GM12878 (cell line): Measurements from ENCODE around the gene DARS1. TPM values are rescaled to one million over a fixed set of nuclear protein-coding genes. Genes with fewer than 3 reads are reported as not detected.

Experiments
- ASH2L ChIP-seq: fragments of 300-600, 200-600 bp; sonication (generic); IDR thresholded peaks from 2 replicates; pipeline ENCODE4 v1.6.1; 2017; ENCODE audit warnings: low read depth, mild to moderate bottlenecking, borderline replicate concordance
- E2F8 ChIP-seq: fragments of 450-650 bp; IDR thresholded peaks from 2 replicates; pipeline ENCODE4 v1.6.1; 2018; ENCODE audit warnings: mild to moderate bottlenecking, low read depth, moderate library complexity; ENCODE audit not compliant: partially characterized antibody
- EP300 ChIP-seq, 2 experiments: fragments of 150-350 bp in 1 of 2; IDR thresholded peaks; 2 replicates each; pipeline ENCODE4 v1.6.1; 2011 to 2012; ENCODE audit warnings: low read depth in 2 of 2, low read length in 2 of 2, borderline replicate concordance in 1 of 2, improper control_type of control experiment in 1 of 2, inconsistent platforms in 1 of 2; ENCODE audit not compliant: control insufficient read depth in 1 of 2
- FOS ChIP-seq: IDR thresholded peaks from 3 replicates; pipeline ENCODE4 v1.6.1; 2011; ENCODE audit warnings: borderline replicate concordance; ENCODE audit not compliant: insufficient read length; ENCODE audit errors: extremely low read depth
- GATAD2B ChIP-seq: fragments of 450-650 bp; conservative IDR thresholded peaks from 2 replicates; pipeline ENCODE4 v1.6.1; 2017; ENCODE audit warnings: low read depth, mild to moderate bottlenecking, moderate library complexity
- IKZF2 ChIP-seq, 2 experiments: fragments of 450-650 bp; IDR thresholded peaks; 2 replicates each; pipeline ENCODE4 v1.6.1; 2017; ENCODE audit warnings: mild to moderate bottlenecking in 2 of 2, moderate library complexity in 2 of 2
- JUND ChIP-seq: IDR thresholded peaks from 2 replicates; pipeline ENCODE4 v1.6.1; 2012; ENCODE audit warnings: low read depth, mild to moderate bottlenecking, low read length, improper control_type of control experiment, moderate library complexity
- LARP7 ChIP-seq: fragments of 450-650 bp; IDR thresholded peaks from 2 replicates; pipeline ENCODE4 v1.6.1; 2017; ENCODE audit warnings: mild to moderate bottlenecking
- MLLT1 ChIP-seq: fragments of 450-650 bp; IDR thresholded peaks from 2 replicates; pipeline ENCODE4 v1.6.1; 2016; ENCODE audit warnings: mild to moderate bottlenecking
- MYB ChIP-seq: fragments of 150-350 bp; IDR thresholded peaks from 2 replicates; pipeline ENCODE4 v1.6.1; 2014; ENCODE audit warnings: mild to moderate bottlenecking, low read depth, low read length, borderline replicate concordance
- NKRF ChIP-seq: fragments of 450-650 bp; conservative IDR thresholded peaks from 2 replicates; pipeline ENCODE4 v1.6.1; 2017; ENCODE audit warnings: mild to moderate bottlenecking, moderate library complexity
- PKNOX1 ChIP-seq: fragments of 450-650 bp; IDR thresholded peaks from 2 replicates; pipeline ENCODE4 v1.6.1; 2016; ENCODE audit warnings: mild to moderate bottlenecking
- POLR2AphosphoS5 ChIP-seq: IDR thresholded peaks from 2 replicates; pipeline ENCODE4 v1.6.1; 2011; ENCODE audit warnings: mild to moderate bottlenecking, low read length, inconsistent platforms
- RCOR1 ChIP-seq: conservative IDR thresholded peaks from 2 replicates; pipeline ENCODE4 v1.6.1; 2012; ENCODE audit warnings: low read depth, low read length, improper control_type of control experiment
- RUNX3 ChIP-seq: IDR thresholded peaks from 2 replicates; pipeline ENCODE4 v1.6.1; 2012; ENCODE audit warnings: low read length, inconsistent platforms
- SMAD5 ChIP-seq: IDR thresholded peaks from 2 replicates; pipeline ENCODE4 v1.6.1; 2016; ENCODE audit warnings: antibody characterized with exemption, low read depth
- STAT3 ChIP-seq: IDR thresholded peaks from 2 replicates; pipeline ENCODE4 v1.6.1; 2011; ENCODE audit warnings: low read depth, low read length, improper control_type of control experiment
- TCF12 ChIP-seq: IDR thresholded peaks from 2 replicates; pipeline ENCODE4 v1.6.1; 2011; ENCODE audit warnings: low read depth, mild to moderate bottlenecking, low read length
- TCF7 ChIP-seq: IDR thresholded peaks from 2 replicates; pipeline ENCODE4 v1.6.1; 2014; ENCODE audit warnings: antibody characterized with exemption, borderline replicate concordance
- ZBED1 ChIP-seq: IDR thresholded peaks from 2 replicates; pipeline ENCODE4 v1.6.1; 2016; ENCODE audit warnings: borderline replicate concordance
- ZBTB33 ChIP-seq: fragments of 450-650 bp; IDR thresholded peaks from 2 replicates; pipeline ENCODE4 v1.6.1; 2017; ENCODE audit warnings: mild to moderate bottlenecking
- polyA plus RNA-seq, 11 experiments: library from polyadenylated mRNA; depleted of rRNA in 4 of 11; unstranded in 6 of 11; stranded (reverse) in 5 of 11; fragments of >200 nt; fragmentation: Nextera tagmentation in 4 of 11; fragmentation: Illumina TruSeq in 1 of 11; extraction: Ambion mirVana in 4 of 11; extraction: Trizol in 1 of 11; gene quantifications; 1 replicate in 1 of 11; 2 replicates in 10 of 11; pipeline versions ENCODE4 v1.2.1 to v1.2.3, GENCODE V29; 2011 to 2016; ENCODE audit warnings: inconsistent platforms in 2 of 11, missing spikeins in 2 of 11, low read depth in 1 of 11
- total RNA-seq, 4 experiments: library from RNA; depleted of rRNA in 3 of 4; stranded (reverse); fragments of >200 nt in 3 of 4; fragmentation: Illumina TruSeq in 1 of 4; extraction: Trizol in 1 of 4; gene quantifications; 2 replicates each; pipeline versions ENCODE4 v1.2.1 to v1.2.3, GENCODE V29; 2013 to 2021

Gene DARS1
- total and polyA plus RNA-seq, 10 of the 15 experiments (the other 5 are each of a cell fraction or from before 2014, with no cell fraction given), result 91.0 to 387 (median 137) TPM

GRCh38 chr2:136005462-136006196 lies 20.2 kb upstream of the DARS1 start (continued):
- TF ChIP-seq E2F8 (no peak), FOS (no peak), TCF12 (peak; percentile 96), STAT3 (no peak), EP300 (IDR thresholded peaks at IDR 0.05; ENCODE audit: borderline replicate concordance in 1 of 2, control insufficient read depth in 1 of 2, low read depth in 2 of 2, low read length in 2 of 2) (peak; percentile 56 to 68; a peak in 2 of 4 replicates), ASH2L (no peak), IKZF2 (IDR thresholded peaks at IDR 0.05) (peak; percentile 96), MLLT1 (0 out of 2 replicates have a peak, but pooled peaks have one; percentile 35), NKRF (no peak), SMAD5 (no peak), JUND (no peak), LARP7 (0 out of 2 replicates have a peak, but pooled peaks have one; percentile 42), RCOR1 (no peak), ZBED1 (0 out of 2 replicates have a peak, but pooled peaks have one; percentile 52), ZBTB33 (no peak), MYB (0 out of 2 replicates have a peak, but pooled peaks have one; percentile 70), POLR2AphosphoS5 (no peak), PKNOX1 (peak; percentile 59; the same call in 1 of the 2 replicates), RUNX3 (peak; percentile 84), GATAD2B (peak; percentile 73; the same call in 1 of the 2 replicates), TCF7 (no peak)
